ENCODE results near the gene FBXO11.

Gene FBXO11

GRCh38 chr2:47751856-47752414, 154.4 kb downstream of the FBXO11 start:
- Mint-ChIP-seq H3K4me3 (no peak overlapping the region), H3K36me3 (no peaks in the 10 kb centered on the region), H3K9me3 (peaks cover 2% of the 10 kb centered on the region), H3K27ac (no peak overlapping the region), H3K4me1 (no peaks in the 10 kb centered on the region), H3K27me3 (no peaks in the 10 kb centered on the region)

DNA sequence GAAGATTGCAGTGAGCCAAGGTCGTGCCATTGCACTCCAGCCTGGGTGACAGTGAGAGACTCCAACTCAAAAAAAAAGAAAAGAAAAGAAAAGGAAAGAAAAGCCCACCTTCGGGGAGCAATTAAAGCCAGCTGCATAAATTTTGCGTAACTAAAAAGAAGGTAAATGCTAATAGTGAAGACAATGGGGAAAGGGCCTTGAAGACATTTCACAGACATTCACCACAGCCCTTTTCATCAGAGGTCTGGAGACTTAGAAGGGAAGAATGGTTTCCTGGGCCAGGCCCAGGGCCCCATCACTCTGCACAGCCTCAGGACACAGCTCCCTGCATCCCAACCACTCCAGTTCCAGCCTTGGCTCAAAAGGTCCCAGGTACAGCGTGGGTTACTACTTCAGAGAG, 158.4 kb downstream of the FBXO11 start:
- Mint-ChIP-seq H3K9me3 (peaks cover 8% of the 10 kb centered on the region), H3K4me3 (no peak overlapping the region), H3K4me1 (no peaks in the 10 kb centered on the region), H3K27ac (no peak overlapping the region), H3K27me3 (peaks cover 7% of the 10 kb centered on the region), H3K36me3 (peaks cover 2% of the 10 kb centered on the region)

DNA sequence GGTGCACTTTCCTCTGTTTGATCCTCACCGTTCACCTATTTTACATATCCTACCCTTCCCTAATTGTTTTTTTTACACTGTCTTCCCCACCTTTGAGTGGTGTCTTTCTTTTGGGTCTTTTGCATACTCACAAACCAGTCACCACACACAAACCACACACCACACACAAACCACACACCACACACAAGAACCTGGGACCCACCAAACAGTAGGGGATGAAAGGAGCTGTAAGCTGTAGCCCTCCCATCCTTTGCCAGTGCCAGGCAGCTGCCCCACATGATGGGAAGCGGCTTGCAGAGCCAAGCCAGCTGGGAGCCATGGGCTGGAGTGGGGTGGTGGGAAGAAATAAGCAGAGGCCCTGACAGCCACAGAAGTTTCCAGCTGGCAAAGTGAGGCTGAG, 162.2 kb downstream of the FBXO11 start:
- no peak overlapping the region for H3K4me3 Mint-ChIP-seq
- peaks cover 11% of the 10 kb centered on the region for H3K27me3 Mint-ChIP-seq
- H3K4me1 Mint-ChIP-seq = no peaks in the 10 kb centered on the region
- H3K36me3 Mint-ChIP-seq = peaks cover 2% of the 10 kb centered on the region
- no peak overlapping the region for H3K27ac Mint-ChIP-seq
- H3K9me3 Mint-ChIP-seq = peaks cover 8% of the 10 kb centered on the region

DNA sequence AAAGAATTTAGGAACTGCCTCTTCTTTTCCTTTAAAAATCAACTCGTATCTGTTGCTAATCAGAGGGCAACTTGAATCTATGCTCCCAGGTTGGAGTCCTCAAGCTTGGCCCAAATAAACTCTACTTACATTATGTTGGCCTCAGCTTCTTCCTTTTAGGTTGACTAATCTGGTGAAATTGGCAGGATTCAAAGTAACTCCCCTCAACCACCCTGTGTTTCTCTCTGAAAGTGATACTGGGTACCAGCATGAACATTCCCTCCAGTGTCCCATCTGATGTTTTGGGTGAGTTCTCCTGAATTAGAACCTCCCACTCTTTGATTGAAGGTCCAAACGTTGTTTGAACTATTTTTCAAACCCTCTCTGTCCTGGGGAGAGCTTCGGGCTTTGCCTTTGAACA, 164.7 kb downstream of the FBXO11 start:
- H3K36me3 Mint-ChIP-seq = peaks cover 2% of the 10 kb centered on the region
- H3K4me1 Mint-ChIP-seq = no peaks in the 10 kb centered on the region

DNA sequence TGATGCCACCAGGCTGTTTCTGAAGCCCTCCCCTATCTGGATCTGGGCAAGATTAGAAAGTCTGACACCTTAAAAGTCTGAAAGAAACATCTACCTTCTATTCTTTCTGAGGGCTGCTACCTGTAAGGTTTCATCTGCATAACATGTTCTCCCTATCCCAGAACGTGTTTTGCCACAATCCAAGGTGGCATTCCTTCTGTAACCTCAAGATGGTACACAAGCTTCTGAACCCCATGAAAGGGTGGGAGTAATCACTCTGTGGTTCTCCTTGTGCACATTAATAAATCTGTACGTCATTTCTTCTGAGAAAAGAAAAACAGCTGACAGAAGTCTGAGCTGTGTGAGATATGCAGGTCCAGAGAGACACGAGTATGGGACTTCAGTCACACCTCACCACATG, 165.2 kb downstream of the FBXO11 start:
- H3K27ac Mint-ChIP-seq = no peak overlapping the region
- no peak overlapping the region for H3K4me3 Mint-ChIP-seq
- H3K36me3 Mint-ChIP-seq = peaks cover 2% of the 10 kb centered on the region
- H3K9me3 Mint-ChIP-seq = no peaks in the 10 kb centered on the region
- H3K27me3 Mint-ChIP-seq = peaks cover 11% of the 10 kb centered on the region
- H3K4me1 Mint-ChIP-seq = no peaks in the 10 kb centered on the region

More for the DNA sequence above, 164.7 kb downstream of the FBXO11 start:
- no peak overlapping the region for H3K4me3 Mint-ChIP-seq
- peaks cover 11% of the 10 kb centered on the region for H3K27me3 Mint-ChIP-seq
- no peak overlapping the region for H3K27ac Mint-ChIP-seq
- peaks cover 3% of the 10 kb centered on the region for H3K9me3 Mint-ChIP-seq

Data from activated naive CD4-positive, alpha-beta T cell treated with anti-CD3 and anti-CD28 coated beads, Interleukin-2, amount 50 U/mL, for 24 hours (primary cell).